SU-DHL-6 (cell line): ENCODE results near the gene ERN2.

Experiments used
- CTCF ChIP-seq: fragments of 200-600 bp; sonication (generic); IDR thresholded peaks from one replicate; pipeline ENCODE4 v1.5.1; 2017; ENCODE audit warnings: antibody characterized with exemption, mild to moderate bottlenecking, low read length, moderate library complexity; ENCODE audit not compliant: insufficient read depth, poor library complexity, severe bottlenecking
- EZH2phosphoT487 ChIP-seq: fragments of 200-600 bp; sonication (generic), shearing (Covaris generic); conservative IDR thresholded peaks from 2 replicates; pipeline ENCODE4 v1.6.1; 2018; ENCODE audit warnings: mild to moderate bottlenecking, antibody characterized with exemption, low read length, moderate library complexity, mixed read lengths

- TF ChIP-seq CTCF (no peak), EZH2phosphoT487 (no peak)
Measured at GRCh38 chr16:23748630-23749029, 35.6 kb upstream of the ERN2 start.
